ENCODE results near the gene CSAG2. TPM values are rescaled to one million over a fixed set of nuclear protein-coding genes. Genes with fewer than 3 reads are reported as not detected.
"Not testable (repeated sequence)": the region's sequence is repeated elsewhere in the genome, so short reads cannot be mapped to it uniquely, and the experiment has no call there.

CSAG2 gene
- polyA plus RNA-seq, 1 donor from 2014 or later, result not detected

- Histone ChIP-seq H3K9me3 (ENCODE audit: low read length) (no peaks in the 10 kb centered on the region), H3K9ac (ENCODE audit: low read length) (no peak overlapping the region), H3K79me2 (replicated peaks; ENCODE audit: insufficient read depth, low read length) (no peaks in the 10 kb centered on the region), H3K27ac (ENCODE audit: low read length) (no peak overlapping the region), H3K4me3 (ENCODE audit: low read length) (no peak overlapping the region), H3K36me3 (ENCODE audit: insufficient read depth, low read length) (no peaks in the 10 kb centered on the region), H3K27me3 (ENCODE audit: insufficient read depth, low read depth, low read length) (no peaks in the 10 kb centered on the region), H3K9me2 (ENCODE audit: insufficient read depth, low read length) (no peaks in the 10 kb centered on the region), H3F3A (ENCODE audit: insufficient read depth, low read length, poor library complexity, severe bottlenecking) (no peaks in the 10 kb centered on the region), H2AFZ (ENCODE audit: low read depth, low read length) (no peak overlapping the region), H4K20me1 (ENCODE audit: insufficient read depth) (no peaks in the 10 kb centered on the region), H3K4me2 (ENCODE audit: low read length) (no peak overlapping the region)
- TF ChIP-seq EZH2 (IDR thresholded peaks at IDR 0.05; ENCODE audit: borderline replicate concordance, insufficient read depth, low read length, poor library complexity, severe bottlenecking) (no peak), REST (IDR thresholded peaks at IDR 0.05; ENCODE audit: borderline replicate concordance) (no peak)
These were observed 26.0 kb upstream of the CSAG2 start for GRCh38 chrX:152735101-152735500.

- not testable (repeated sequence) for H3K36me3 ChIP-seq (ENCODE audit: insufficient read depth, low read length); H3K9ac ChIP-seq (ENCODE audit: low read length); H3K79me2 ChIP-seq (replicated peaks; ENCODE audit: insufficient read depth, low read length); H3K27ac ChIP-seq (ENCODE audit: low read length); H3F3A ChIP-seq (ENCODE audit: insufficient read depth, low read length, poor library complexity, severe bottlenecking); H2AFZ ChIP-seq (ENCODE audit: low read depth, low read length); H4K20me1 ChIP-seq (ENCODE audit: insufficient read depth); H3K4me3 ChIP-seq (ENCODE audit: low read length); H3K4me2 ChIP-seq (ENCODE audit: low read length); H3K27me3 ChIP-seq (ENCODE audit: insufficient read depth, low read depth, low read length); H3K9me3 ChIP-seq (ENCODE audit: low read length); H3K9me2 ChIP-seq (ENCODE audit: insufficient read depth, low read length)
These were observed 25.2 kb upstream of the CSAG2 start for GRCh38 chrX:152734143-152734858.

GRCh38 chrX:152733261-152733975 is 24.3 kb upstream of the CSAG2 start, which contains the start of the genes CSAG1 and MAGEA12:
Gene CSAG1 (minus strand): TSS chrX:152733721. CDS start chrX:152732460, 1,261 bp downstream.
Gene MAGEA12 (plus strand): TSS chrX:152733757. CDS start chrX:152736162, 2,405 bp downstream.
- no peak within 1 kb of the TSS for H3K9ac ChIP-seq (ENCODE audit: low read length)
- H3K27ac ChIP-seq (ENCODE audit: low read length), result no peak within 1 kb of the TSS
- H4K20me1 ChIP-seq (ENCODE audit: insufficient read depth), result no peaks in the 10 kb centered on the region
- no peaks in the 10 kb centered on the region for H3K79me2 ChIP-seq (replicated peaks; ENCODE audit: insufficient read depth, low read length)
- no peaks in the 10 kb centered on the region for H3K27me3 ChIP-seq (ENCODE audit: insufficient read depth, low read depth, low read length)
- no peaks in the 10 kb centered on the region for H3F3A ChIP-seq (ENCODE audit: insufficient read depth, low read length, poor library complexity, severe bottlenecking)
- no peaks in the 10 kb centered on the region for H3K9me2 ChIP-seq (ENCODE audit: insufficient read depth, low read length)
- no peak within 1 kb of the TSS for H3K4me3 ChIP-seq (ENCODE audit: low read length)
- H2AFZ ChIP-seq (ENCODE audit: low read depth, low read length), result no peak within 1 kb of the TSS
- H3K36me3 ChIP-seq (ENCODE audit: insufficient read depth, low read length), result no peaks in the 10 kb centered on the region
- no peak for TF ChIP-seq REST (IDR thresholded peaks at IDR 0.05; ENCODE audit: borderline replicate concordance)
- TF ChIP-seq CTCF (IDR thresholded peaks at IDR 0.05; ENCODE audit: poor library complexity, severe bottlenecking), result no peak
- TF ChIP-seq POLR2AphosphoS5 (IDR thresholded peaks at IDR 0.05), result no peak
- TF ChIP-seq EP300 (conservative IDR thresholded peaks at IDR 0.05; ENCODE audit: poor library complexity, severe bottlenecking), result no peak
- TF ChIP-seq SMC3 (conservative IDR thresholded peaks at IDR 0.05; ENCODE audit: poor library complexity), result no peak
- no peak for TF ChIP-seq MXI1 (conservative IDR thresholded peaks at IDR 0.05; ENCODE audit: poor library complexity, severe bottlenecking)
- TF ChIP-seq TAF1 (IDR thresholded peaks at IDR 0.05; ENCODE audit: low read depth), result no peak
- no peak for TF ChIP-seq EZH2 (IDR thresholded peaks at IDR 0.05; ENCODE audit: borderline replicate concordance, insufficient read depth, low read length, poor library complexity, severe bottlenecking)
- no peak for TF ChIP-seq RAD21 (conservative IDR thresholded peaks at IDR 0.05)
- no peaks in the 10 kb centered on the region for H3K9me3 ChIP-seq (ENCODE audit: low read length)
- no peak within 1 kb of the TSS for H3K4me2 ChIP-seq (ENCODE audit: low read length)

Data from neural cell (in vitro differentiated cells).